MM.1S (cell line): ENCODE measurements around the gene NINJ2.

Experiments
- EZH2 ChIP-seq: fragments of 300-600 bp; sonication (generic); optimal IDR thresholded peaks from 2 replicates; pipeline ENCODE3; 2017; ENCODE audit warnings: low read depth, mild to moderate bottlenecking, antibody characterized with exemption, low read length, mixed read lengths
- TF ChIP-seq, protein P1 (sequence below): fragments of 300-600 bp; sonication (generic); IDR thresholded peaks from 2 replicates; pipeline ENCODE4 v1.5.1; 2016; ENCODE audit warnings: antibody characterized with exemption, low read length, mixed read lengths

DNA sequence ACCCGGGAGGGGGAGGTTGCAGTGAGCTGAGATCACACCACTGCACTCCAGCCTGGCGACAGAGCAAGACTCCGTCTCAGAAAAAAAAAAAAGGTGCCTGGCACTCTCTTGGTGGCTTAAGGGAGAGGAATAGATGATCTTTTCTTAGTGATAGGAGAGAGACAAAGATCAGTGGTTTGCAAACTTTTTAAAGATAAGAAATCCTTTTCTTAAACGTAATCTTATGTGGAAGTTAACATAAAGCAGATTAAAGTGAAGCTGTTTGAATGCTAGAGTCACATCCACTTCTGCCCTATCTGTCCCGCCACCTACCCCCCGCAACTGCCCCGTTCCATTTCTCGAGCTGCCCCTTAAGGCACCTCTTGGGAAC, 6.3 kb upstream of the NINJ2 start:
- TF ChIP-seq, protein P1, sequence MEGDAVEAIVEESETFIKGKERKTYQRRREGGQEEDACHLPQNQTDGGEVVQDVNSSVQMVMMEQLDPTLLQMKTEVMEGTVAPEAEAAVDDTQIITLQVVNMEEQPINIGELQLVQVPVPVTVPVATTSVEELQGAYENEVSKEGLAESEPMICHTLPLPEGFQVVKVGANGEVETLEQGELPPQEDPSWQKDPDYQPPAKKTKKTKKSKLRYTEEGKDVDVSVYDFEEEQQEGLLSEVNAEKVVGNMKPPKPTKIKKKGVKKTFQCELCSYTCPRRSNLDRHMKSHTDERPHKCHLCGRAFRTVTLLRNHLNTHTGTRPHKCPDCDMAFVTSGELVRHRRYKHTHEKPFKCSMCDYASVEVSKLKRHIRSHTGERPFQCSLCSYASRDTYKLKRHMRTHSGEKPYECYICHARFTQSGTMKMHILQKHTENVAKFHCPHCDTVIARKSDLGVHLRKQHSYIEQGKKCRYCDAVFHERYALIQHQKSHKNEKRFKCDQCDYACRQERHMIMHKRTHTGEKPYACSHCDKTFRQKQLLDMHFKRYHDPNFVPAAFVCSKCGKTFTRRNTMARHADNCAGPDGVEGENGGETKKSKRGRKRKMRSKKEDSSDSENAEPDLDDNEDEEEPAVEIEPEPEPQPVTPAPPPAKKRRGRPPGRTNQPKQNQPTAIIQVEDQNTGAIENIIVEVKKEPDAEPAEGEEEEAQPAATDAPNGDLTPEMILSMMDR, result no peak
- TF ChIP-seq EZH2, result no peak
